ENCODE data around the gene FNBP1.

- no peak for TF ChIP-seq KDM1A (IDR thresholded peaks at IDR 0.05; ENCODE audit: low read depth)
- no peak for TF ChIP-seq CTCF (IDR thresholded peaks at IDR 0.05)
These were observed 46.2 kb upstream of the FNBP1 start for GRCh38 chr9:130089141-130089540.
